SH-SY5Y (cell line): Measurements from ENCODE around the gene DAP.

ENCODE experiments used
- GATA2 ChIP-seq: IDR thresholded peaks from 2 replicates; pipeline ENCODE4 v1.6.1; 2011; ENCODE audit warnings: mild to moderate bottlenecking, low read depth, low read length
- GATA3 ChIP-seq: IDR thresholded peaks from 2 replicates; pipeline ENCODE4 v1.6.1; 2011; ENCODE audit warnings: low read depth, mild to moderate bottlenecking, low read length, moderate library complexity

- TF ChIP-seq GATA2 (no peak), GATA3 (no peak)
Measured at GRCh38 chr5:10667431-10668057, 93.5 kb downstream of the DAP start.
